SK-N-SH treated with all-trans-retinoic acid at 6 μM for 48 hours (cell line): ENCODE results near the gene PEPD.

Source experiments
- ATAC-seq: fragments of 200-7000 bp; cut with Tn5 transposase; 3 replicates; pipeline ENCODE4 v1.9.1; 2020; ENCODE audit warnings: mild to moderate bottlenecking, moderate library complexity
- BACH2 ChIP-seq: fragments of 250-450 bp; sonication (Bioruptor Pico); IDR thresholded peaks from 2 replicates; pipeline ENCODE4 v1.9.0; 2021; ENCODE audit warnings: mild to moderate bottlenecking, borderline replicate concordance
- CSDC2 ChIP-seq: fragments of 250-450 bp; sonication (Bioruptor Pico); IDR thresholded peaks from 2 replicates; pipeline ENCODE4 v1.5.0; 2020; ENCODE audit warnings: mild to moderate bottlenecking, moderate library complexity
- ZC3H10 ChIP-seq: fragments of 250-450 bp; sonication (Bioruptor Pico); IDR thresholded peaks from 2 replicates; pipeline ENCODE4 v1.5.1; 2021; ENCODE audit warnings: mild to moderate bottlenecking, moderate library complexity
- ZNF70 ChIP-seq: fragments of 450-650 bp; formaldehyde crosslinking; IDR thresholded peaks from 2 replicates; pipeline ENCODE4 v1.5.0; 2020; ENCODE audit warnings: mild to moderate bottlenecking, moderate library complexity

Gene PEPD

GRCh38 chr19:33339016-33339984, 182.3 kb downstream of the PEPD start:
- ATAC-seq = no peak
- TF ChIP-seq ZC3H10 (CRISPR knock-in tag) (no peak), CSDC2 (CRISPR knock-in tag) (no peak), ZNF70 (CRISPR knock-in tag) (no peak), BACH2 (CRISPR knock-in tag) (no peak)
